C4-2B (cell line): Measurements from ENCODE around the gene ARAP2.

ENCODE experiments used
- H3K27ac ChIP-seq: fragments of 450-650 bp; 2 replicates; pipeline ENCODE4 v1.5.1; 2017
- CTCF ChIP-seq: fragments of 450-650 bp; conservative IDR thresholded peaks from 2 replicates; pipeline ENCODE4 v1.5.1; 2017; ENCODE audit warnings: mild to moderate bottlenecking
- ZFX ChIP-seq: fragments of 450-650 bp; IDR thresholded peaks from 2 replicates; pipeline ENCODE4 v1.6.1; 2017

Gene ARAP2

GRCh38 chr4:36111172-36111571 lies 133.1 kb downstream of the ARAP2 start:
- TF ChIP-seq CTCF = no peak
- no peak for TF ChIP-seq ZFX
- H3K27ac ChIP-seq = no peak overlapping the region

- H3K27ac ChIP-seq = no peak overlapping the region
- TF ChIP-seq CTCF (no peak), ZFX (no peak)
These were observed 144.8 kb downstream of the ARAP2 start for GRCh38 chr4:36099509-36099908.

GRCh38 chr4:36094995-36095394 lies 149.3 kb downstream of the ARAP2 start:
- TF ChIP-seq ZFX (no peak), CTCF (no peak)
- H3K27ac ChIP-seq = no peak overlapping the region

GRCh38 chr4:36091997-36092396 lies 152.3 kb downstream of the ARAP2 start:
- TF ChIP-seq CTCF (no peak), ZFX (no peak)

GRCh38 chr4:36088542-36088941 lies 155.8 kb downstream of the ARAP2 start:
- TF ChIP-seq ZFX = no peak
- peak; percentile 11; the same call in 1 of the 2 replicates for TF ChIP-seq CTCF
- H3K27ac ChIP-seq = no peak overlapping the region

More at GRCh38 chr4:36091997-36092396, 152.3 kb downstream of the ARAP2 start:
- H3K27ac ChIP-seq = no peak overlapping the region

GRCh38 chr4:36086261-36086786 lies 158.0 kb downstream of the ARAP2 start:
- H3K27ac ChIP-seq = no peak overlapping the region
- TF ChIP-seq CTCF (no peak), ZFX (no peak)

- H3K27ac ChIP-seq = no peak overlapping the region
- TF ChIP-seq CTCF (no peak), ZFX (no peak)
These were observed 161.5 kb downstream of the ARAP2 start for GRCh38 chr4:36082817-36083216.
